ENCODE measurements around the gene SCAF4. TPM values are rescaled to one million over a fixed set of nuclear protein-coding genes. Genes with fewer than 3 reads are reported as not detected.
"Not testable (repeated sequence)": the region's sequence is repeated elsewhere in the genome, so short reads cannot be mapped to it uniquely, and the experiment has no call there.

SCAF4 gene
- total and polyA plus RNA-seq, 5 donors, result 9.7 to 22.1 (median 18.8) TPM

GRCh38 chr21:31659286-31659535 is 72.7 kb downstream of the SCAF4 start:
- Histone ChIP-seq H3K27me3 (ENCODE audit: control insufficient read depth, insufficient read depth) (no peaks in the 10 kb centered on the region), H3K4me3 (ENCODE audit: low read length) (peak overlapping the region; percentile 82), H3K9me3 (ENCODE audit: control insufficient read depth, low read length) (no peaks in the 10 kb centered on the region), H3K4me1 (ENCODE audit: control insufficient read depth, insufficient read depth, low read length) (peaks cover 5% of the 10 kb centered on the region), H3K27ac (ENCODE audit: low read length) (peak overlapping the region; percentile 55)
- no peak for DNase-seq
- intact Hi-C loops (cut with DNase I), result no loop called here
- 3% methylated on average over 18 of the region's 18 CpGs for WGBS
- peak; percentile 21 to 34 for ATAC-seq

GRCh38 chr21:31658053-31658452 is 73.9 kb downstream of the SCAF4 start:
- intact Hi-C loops (cut with DNase I), result no loop called here
- no peak for ATAC-seq
- DNase-seq, result no peak

DNA sequence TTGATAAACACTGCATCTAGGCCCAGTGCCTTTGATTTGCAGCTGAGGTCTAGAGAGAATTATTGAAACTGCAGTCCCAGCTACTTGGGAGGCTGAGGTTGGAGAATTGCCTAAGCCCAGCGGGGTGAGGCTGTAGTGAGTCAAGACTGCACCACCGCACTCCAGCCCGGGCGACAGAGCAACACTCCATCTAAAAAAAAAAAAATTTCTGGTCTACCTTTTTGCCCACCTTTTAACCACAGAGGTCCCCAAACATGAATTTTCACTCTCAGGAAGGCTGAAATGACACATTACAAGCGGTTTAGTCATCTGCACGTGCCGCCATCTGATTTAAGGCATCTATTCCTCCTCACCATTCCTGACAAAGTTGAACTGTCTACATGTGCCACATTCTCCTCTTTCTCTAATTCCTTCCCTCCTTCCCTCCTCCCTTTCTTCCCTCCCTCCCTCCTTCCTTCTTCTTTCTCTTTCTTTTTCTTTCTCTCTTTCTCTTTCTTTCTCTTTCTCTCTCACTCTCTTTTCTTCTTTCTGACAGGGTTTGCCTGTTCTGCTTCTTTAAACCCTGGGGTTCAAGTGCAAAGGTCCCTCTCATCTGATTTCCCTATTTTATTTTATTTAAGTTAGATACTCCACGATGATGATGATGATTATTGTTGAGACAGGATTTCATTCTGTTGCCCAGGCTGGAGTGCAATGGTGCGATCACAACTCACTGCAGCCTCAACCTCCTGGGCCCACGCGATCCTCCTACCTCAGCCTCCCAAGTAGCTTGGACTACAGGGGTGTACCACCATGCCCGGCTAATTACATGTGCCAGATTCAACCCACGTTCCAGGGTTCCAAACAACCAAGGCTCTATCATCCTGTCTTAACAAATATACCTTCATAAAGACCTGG is 75.5 kb downstream of the SCAF4 start:
- intact Hi-C loops (cut with DNase I), result no loop called here
- no peaks in the 10 kb centered on the region for H3K9me3 ChIP-seq (ENCODE audit: control insufficient read depth, low read length)
- 90% methylated on average over 13 of the region's 13 CpGs for WGBS
- peaks cover under 1% of the 10 kb centered on the region for H3K4me1 ChIP-seq (ENCODE audit: control insufficient read depth, insufficient read depth, low read length)
- DNase-seq (no peak), ATAC-seq (no peak)
- no peak overlapping the region for H3K4me3 ChIP-seq (ENCODE audit: low read length)
- H3K27ac ChIP-seq (ENCODE audit: low read length), result no peak overlapping the region
- H3K27me3 ChIP-seq (ENCODE audit: control insufficient read depth, insufficient read depth), result no peaks in the 10 kb centered on the region

More at GRCh38 chr21:31658053-31658452, 73.9 kb downstream of the SCAF4 start:
- WGBS, result 71% methylated on average over 9 of the region's 9 CpGs
- Histone ChIP-seq H3K4me3 (ENCODE audit: low read length) (no peak overlapping the region), H3K27ac (ENCODE audit: low read length) (no peak overlapping the region), H3K9me3 (ENCODE audit: control insufficient read depth, low read length) (no peaks in the 10 kb centered on the region), H3K27me3 (ENCODE audit: control insufficient read depth, insufficient read depth) (no peaks in the 10 kb centered on the region), H3K4me1 (ENCODE audit: control insufficient read depth, insufficient read depth, low read length) (peaks cover 3% of the 10 kb centered on the region)

DNA sequence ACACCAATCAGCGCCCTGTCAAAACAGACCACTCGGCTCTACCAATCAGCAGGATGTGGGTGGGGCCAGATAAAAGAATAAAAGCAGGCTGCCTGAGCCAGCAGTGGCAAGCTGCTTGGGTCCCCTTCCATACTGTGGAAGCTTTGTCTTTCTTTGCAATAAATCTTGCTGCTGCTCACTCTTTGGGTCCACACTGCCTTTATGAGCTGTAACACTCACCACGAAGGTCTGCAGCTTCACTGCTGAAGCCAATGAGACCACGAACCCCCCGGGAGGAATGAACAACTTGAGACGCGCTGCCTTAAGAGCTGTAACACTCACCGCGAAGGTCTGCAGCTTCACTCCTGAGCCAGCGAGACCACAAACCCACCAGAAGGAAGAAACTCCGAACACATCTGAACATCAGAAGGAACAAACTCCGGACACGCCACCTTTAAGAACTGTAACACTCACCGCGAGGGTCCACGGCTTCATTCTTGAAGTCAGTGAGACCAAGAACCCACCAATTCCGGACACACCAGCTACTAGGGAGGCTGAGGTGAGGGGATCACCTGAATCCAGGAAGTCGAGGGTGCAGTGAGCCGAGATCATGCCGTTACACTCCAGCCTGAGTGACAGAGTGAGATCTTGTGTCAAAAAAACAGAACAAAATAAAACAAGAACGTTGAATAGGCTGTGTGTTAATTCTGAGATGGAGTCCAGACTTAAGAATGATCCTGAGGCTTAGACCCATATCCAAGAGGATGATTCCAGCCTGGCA is 76.9 kb downstream of the SCAF4 start:
- WGBS, result 87% methylated on average over 20 of the region's 21 CpGs
- H3K4me3 ChIP-seq (ENCODE audit: low read length); H3K4me1 ChIP-seq (ENCODE audit: control insufficient read depth, insufficient read depth, low read length); DNase-seq; H3K27me3 ChIP-seq (ENCODE audit: control insufficient read depth, insufficient read depth); H3K9me3 ChIP-seq (ENCODE audit: control insufficient read depth, low read length); ATAC-seq; H3K27ac ChIP-seq (ENCODE audit: low read length); intact Hi-C loops (cut with DNase I): not testable (repeated sequence)

- intact Hi-C loops (cut with DNase I), result no loop called here
- ATAC-seq (no peak), DNase-seq (peak in 1 of 3 donors; percentile 57)
- Histone ChIP-seq H3K4me1 (ENCODE audit: control insufficient read depth, insufficient read depth, low read length) (no peaks in the 10 kb centered on the region), H3K9me3 (ENCODE audit: control insufficient read depth, low read length) (no peaks in the 10 kb centered on the region), H3K27ac (ENCODE audit: low read length) (no peak overlapping the region), H3K4me3 (ENCODE audit: low read length) (no peak overlapping the region), H3K27me3 (ENCODE audit: control insufficient read depth, insufficient read depth) (no peaks in the 10 kb centered on the region)
- WGBS, result 96% methylated on average over 20 of the region's 20 CpGs
Measured at GRCh38 chr21:31654340-31654739, 77.6 kb downstream of the SCAF4 start.

- H3K4me3 ChIP-seq (ENCODE audit: low read length); H3K27ac ChIP-seq (ENCODE audit: low read length); intact Hi-C loops (cut with DNase I); H3K9me3 ChIP-seq (ENCODE audit: control insufficient read depth, low read length); DNase-seq; ATAC-seq; H3K27me3 ChIP-seq (ENCODE audit: control insufficient read depth, insufficient read depth); H3K4me1 ChIP-seq (ENCODE audit: control insufficient read depth, insufficient read depth, low read length): not testable (repeated sequence)
- WGBS, result 86% methylated on average over 4 of the region's 4 CpGs
Measured at GRCh38 chr21:31651491-31651890, 80.4 kb downstream of the SCAF4 start.

- WGBS, result 92% methylated on average over 3 of the region's 3 CpGs
Measured at GRCh38 chr21:31650930-31651329, 81.0 kb downstream of the SCAF4 start.

GRCh38 chr21:31647650-31648049 is 84.3 kb downstream of the SCAF4 start:
- intact Hi-C loops (cut with DNase I), result no loop called here
- no peaks in the 10 kb centered on the region for H3K4me1 ChIP-seq (ENCODE audit: control insufficient read depth, insufficient read depth, low read length)
- WGBS, result 95% methylated on average over 3 of the region's 3 CpGs
- no peaks in the 10 kb centered on the region for H3K27me3 ChIP-seq (ENCODE audit: control insufficient read depth, insufficient read depth)
- H3K27ac ChIP-seq (ENCODE audit: low read length), result no peak overlapping the region
- H3K4me3 ChIP-seq (ENCODE audit: low read length), result no peak overlapping the region
- no peak for ATAC-seq
- DNase-seq, result no peak
- no peaks in the 10 kb centered on the region for H3K9me3 ChIP-seq (ENCODE audit: control insufficient read depth, low read length)

More at GRCh38 chr21:31650930-31651329, 81.0 kb downstream of the SCAF4 start:
- Histone ChIP-seq H3K4me1 (ENCODE audit: control insufficient read depth, insufficient read depth, low read length) (no peaks in the 10 kb centered on the region), H3K27ac (ENCODE audit: low read length) (no peak overlapping the region), H3K9me3 (ENCODE audit: control insufficient read depth, low read length) (no peaks in the 10 kb centered on the region), H3K4me3 (ENCODE audit: low read length) (no peak overlapping the region), H3K27me3 (ENCODE audit: control insufficient read depth, insufficient read depth) (no peaks in the 10 kb centered on the region)
- ATAC-seq, result no peak
- no peak for DNase-seq
- intact Hi-C loops (cut with DNase I), result no loop called here

GRCh38 chr21:31644643-31645042 is 87.3 kb downstream of the SCAF4 start:
- intact Hi-C loops (cut with DNase I), result no loop called here
- no peaks in the 10 kb centered on the region for H3K4me1 ChIP-seq (ENCODE audit: control insufficient read depth, insufficient read depth, low read length)
- 39% methylated on average over 4 of the region's 4 CpGs for WGBS
- no peak overlapping the region for H3K4me3 ChIP-seq (ENCODE audit: low read length)
- DNase-seq (no peak), ATAC-seq (peak; percentile 47 to 84)
- H3K9me3 ChIP-seq (ENCODE audit: control insufficient read depth, low read length), result no peaks in the 10 kb centered on the region
- no peaks in the 10 kb centered on the region for H3K27me3 ChIP-seq (ENCODE audit: control insufficient read depth, insufficient read depth)
- no peak overlapping the region for H3K27ac ChIP-seq (ENCODE audit: low read length)

DNA sequence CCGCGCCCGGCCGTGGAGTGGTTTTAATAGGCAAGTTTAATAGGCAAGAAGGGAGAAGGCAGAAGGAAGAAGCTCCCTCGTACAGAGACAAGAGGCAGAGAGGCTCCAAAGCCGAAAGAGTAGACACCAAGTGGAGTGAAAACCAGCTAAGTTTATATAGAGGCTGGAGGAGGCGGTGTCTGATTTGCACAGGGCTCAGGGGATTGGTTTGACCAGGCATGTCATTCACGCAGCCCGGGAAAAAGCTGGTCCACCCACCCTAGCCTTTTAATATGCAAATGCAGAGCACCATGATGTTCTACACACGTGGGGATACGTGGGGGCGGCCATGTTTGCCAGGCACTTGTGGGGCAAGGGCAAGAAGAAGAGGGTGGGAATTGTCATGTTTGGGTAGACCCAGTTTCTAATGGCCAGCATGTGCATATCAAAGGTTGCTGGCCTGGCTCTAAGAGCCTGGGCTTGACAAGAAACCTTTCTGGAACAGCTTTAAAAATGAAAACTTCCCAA is 90.4 kb downstream of the SCAF4 start:
- intact Hi-C loops (cut with DNase I), result no loop called here
- Histone ChIP-seq H3K4me3 (ENCODE audit: low read length) (no peak overlapping the region), H3K4me1 (ENCODE audit: control insufficient read depth, insufficient read depth, low read length) (no peaks in the 10 kb centered on the region), H3K27ac (ENCODE audit: low read length) (no peak overlapping the region), H3K9me3 (ENCODE audit: control insufficient read depth, low read length) (no peaks in the 10 kb centered on the region), H3K27me3 (ENCODE audit: control insufficient read depth, insufficient read depth) (no peaks in the 10 kb centered on the region)
- ATAC-seq, result no peak
- 97% methylated on average over 12 of the region's 12 CpGs for WGBS
- DNase-seq, result no peak

DNA sequence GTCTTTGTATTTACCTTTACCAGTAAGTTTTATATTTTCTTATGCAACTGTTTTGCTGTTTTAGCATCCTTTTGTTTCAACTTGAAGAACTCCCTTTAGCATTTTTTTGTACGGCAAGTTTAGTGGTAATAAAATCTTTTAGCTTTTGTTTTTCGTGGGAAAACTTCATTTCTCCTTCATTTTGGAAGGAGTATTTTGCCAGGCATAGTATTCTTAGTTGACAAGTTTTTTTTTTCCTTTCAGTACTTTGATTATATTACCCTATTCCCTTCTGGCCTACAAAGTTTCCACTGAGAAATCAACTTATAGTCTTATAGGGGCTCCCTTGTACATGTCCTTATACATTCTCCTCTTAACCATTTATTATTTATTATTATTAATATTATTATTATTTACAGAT is 95.0 kb downstream of the SCAF4 start:
- DNase-seq, result no peak
- no peaks in the 10 kb centered on the region for H3K4me1 ChIP-seq (ENCODE audit: control insufficient read depth, insufficient read depth, low read length)
- H3K27me3 ChIP-seq (ENCODE audit: control insufficient read depth, insufficient read depth), result no peaks in the 10 kb centered on the region
- ATAC-seq, result no peak
- H3K27ac ChIP-seq (ENCODE audit: low read length), result no peak overlapping the region
- intact Hi-C loops (cut with DNase I), result no loop called here
- H3K9me3 ChIP-seq (ENCODE audit: control insufficient read depth, low read length), result no peaks in the 10 kb centered on the region
- H3K4me3 ChIP-seq (ENCODE audit: low read length), result no peak overlapping the region
- 86% methylated on average over 2 of the region's 2 CpGs for WGBS

Data from right cardiac atrium (tissue), 5 donors.